Measurements from ENCODE around the gene CFAP61.

CFAP61 gene

DNA sequence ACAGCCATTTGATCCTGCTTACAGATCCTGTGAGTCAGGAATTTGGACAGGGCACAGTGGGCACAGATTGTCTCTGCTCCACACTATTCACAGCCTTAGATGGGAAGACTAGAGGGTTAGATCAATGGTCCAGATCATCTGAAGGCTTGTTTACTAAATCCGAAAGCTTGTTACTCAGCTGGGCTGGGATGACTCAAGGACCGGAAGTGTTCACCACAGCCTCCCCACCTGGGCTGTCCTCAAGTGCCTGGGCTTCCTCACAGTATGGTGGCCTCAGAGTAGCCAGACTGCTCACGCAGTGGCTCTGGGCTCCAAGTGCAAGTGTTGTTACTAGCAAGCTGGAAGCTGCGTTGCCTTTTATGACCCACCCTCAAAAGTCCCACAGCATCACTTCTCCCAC is 240.1 kb downstream of the CFAP61 start:
- Histone ChIP-seq H3K4me2 (no peak overlapping the region), H3K4me3 (IDR thresholded peaks at IDR 0.05; ENCODE audit: insufficient read depth, low read depth, low read length) (no peak overlapping the region), H3K9ac (no peak overlapping the region), H2AFZ (ENCODE audit: low read depth) (no peak overlapping the region), H3K4me1 (ENCODE audit: low read depth, poor library complexity, severe bottlenecking) (no peaks in the 10 kb centered on the region), H4K20me1 (ENCODE audit: insufficient read depth) (no peaks in the 10 kb centered on the region), H3K79me2 (ENCODE audit: insufficient read depth, low read depth) (no peaks in the 10 kb centered on the region), H3K27me3 (ENCODE audit: insufficient read depth, low read depth) (no peaks in the 10 kb centered on the region), H3K27ac (no peak overlapping the region), H3K36me3 (ENCODE audit: insufficient read depth) (no peaks in the 10 kb centered on the region)
- TF ChIP-seq, protein P1, sequence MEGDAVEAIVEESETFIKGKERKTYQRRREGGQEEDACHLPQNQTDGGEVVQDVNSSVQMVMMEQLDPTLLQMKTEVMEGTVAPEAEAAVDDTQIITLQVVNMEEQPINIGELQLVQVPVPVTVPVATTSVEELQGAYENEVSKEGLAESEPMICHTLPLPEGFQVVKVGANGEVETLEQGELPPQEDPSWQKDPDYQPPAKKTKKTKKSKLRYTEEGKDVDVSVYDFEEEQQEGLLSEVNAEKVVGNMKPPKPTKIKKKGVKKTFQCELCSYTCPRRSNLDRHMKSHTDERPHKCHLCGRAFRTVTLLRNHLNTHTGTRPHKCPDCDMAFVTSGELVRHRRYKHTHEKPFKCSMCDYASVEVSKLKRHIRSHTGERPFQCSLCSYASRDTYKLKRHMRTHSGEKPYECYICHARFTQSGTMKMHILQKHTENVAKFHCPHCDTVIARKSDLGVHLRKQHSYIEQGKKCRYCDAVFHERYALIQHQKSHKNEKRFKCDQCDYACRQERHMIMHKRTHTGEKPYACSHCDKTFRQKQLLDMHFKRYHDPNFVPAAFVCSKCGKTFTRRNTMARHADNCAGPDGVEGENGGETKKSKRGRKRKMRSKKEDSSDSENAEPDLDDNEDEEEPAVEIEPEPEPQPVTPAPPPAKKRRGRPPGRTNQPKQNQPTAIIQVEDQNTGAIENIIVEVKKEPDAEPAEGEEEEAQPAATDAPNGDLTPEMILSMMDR (conservative IDR thresholded peaks at IDR 0.05; ENCODE audit: low read depth, low read length), result no peak

DNA sequence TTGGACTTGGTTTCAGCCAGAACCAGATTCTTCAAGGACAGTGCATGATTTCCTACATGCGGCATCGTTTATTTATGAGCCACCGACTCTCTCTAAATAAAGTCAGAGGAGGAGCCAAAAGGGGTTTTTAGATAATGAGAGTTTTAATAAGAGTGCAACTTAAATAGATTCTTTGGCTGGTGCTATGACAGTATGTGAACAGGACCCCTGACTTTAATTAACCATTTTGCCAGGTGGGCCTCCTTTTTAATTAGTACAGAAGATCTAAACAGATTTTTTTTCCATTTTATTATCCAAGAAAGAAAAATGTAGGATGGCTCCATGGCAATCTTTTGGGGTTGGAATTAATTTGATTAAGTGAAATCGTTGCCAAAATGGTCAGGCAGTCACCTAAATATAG is 240.8 kb downstream of the CFAP61 start:
- Histone ChIP-seq H3K79me2 (ENCODE audit: insufficient read depth, low read depth) (no peaks in the 10 kb centered on the region), H3K4me2 (no peak overlapping the region), H3K9ac (no peak overlapping the region), H3K4me1 (ENCODE audit: low read depth, poor library complexity, severe bottlenecking) (no peaks in the 10 kb centered on the region), H2AFZ (ENCODE audit: low read depth) (no peak overlapping the region), H3K36me3 (ENCODE audit: insufficient read depth) (no peaks in the 10 kb centered on the region), H3K4me3 (IDR thresholded peaks at IDR 0.05; ENCODE audit: insufficient read depth, low read depth, low read length) (no peak overlapping the region), H4K20me1 (ENCODE audit: insufficient read depth) (no peaks in the 10 kb centered on the region), H3K27ac (no peak overlapping the region), H3K27me3 (ENCODE audit: insufficient read depth, low read depth) (no peaks in the 10 kb centered on the region)
- TF ChIP-seq, protein P1 (conservative IDR thresholded peaks at IDR 0.05; ENCODE audit: low read depth, low read length), result no peak

DNA sequence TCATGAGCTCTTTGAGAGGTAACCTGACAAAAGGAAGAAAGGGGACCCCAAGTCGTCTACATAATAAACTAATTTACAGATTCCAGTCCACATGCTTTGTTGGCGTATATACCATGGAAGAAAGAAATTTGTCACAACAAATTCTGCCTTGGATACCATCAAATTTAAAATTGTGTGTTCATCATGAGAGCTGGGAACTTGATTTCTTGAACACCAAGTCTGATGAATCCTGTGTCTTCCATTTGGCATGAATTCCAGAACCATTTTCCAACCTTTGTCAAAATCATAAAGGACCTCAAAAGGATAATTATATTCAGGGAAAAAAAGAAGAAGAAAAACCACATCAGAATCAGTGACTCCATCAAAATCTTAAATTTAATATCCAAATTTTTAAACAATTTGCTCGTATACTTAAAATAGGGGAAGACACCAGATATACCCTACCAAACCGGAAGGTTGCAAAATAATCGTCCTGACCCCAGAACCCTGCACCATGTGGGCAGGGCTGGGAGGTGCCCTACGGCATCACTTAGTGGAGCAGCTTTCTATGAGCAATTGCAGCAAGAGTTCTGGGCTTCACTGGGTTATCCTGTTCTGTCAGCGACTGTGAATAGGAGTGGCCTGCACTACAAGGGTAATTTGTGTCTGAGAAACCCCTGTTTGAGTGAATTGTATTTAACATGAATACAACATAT is 241.5 kb downstream of the CFAP61 start:
- H3K4me2 ChIP-seq, result no peak overlapping the region
- no peak overlapping the region for H3K27ac ChIP-seq
- no peak overlapping the region for H2AFZ ChIP-seq (ENCODE audit: low read depth)
- TF ChIP-seq, protein P1 (conservative IDR thresholded peaks at IDR 0.05; ENCODE audit: low read depth, low read length), result no peak
- no peak overlapping the region for H3K4me3 ChIP-seq (IDR thresholded peaks at IDR 0.05; ENCODE audit: insufficient read depth, low read depth, low read length)
- no peak overlapping the region for H3K9ac ChIP-seq
- no peaks in the 10 kb centered on the region for H4K20me1 ChIP-seq (ENCODE audit: insufficient read depth)
- H3K27me3 ChIP-seq (ENCODE audit: insufficient read depth, low read depth), result no peaks in the 10 kb centered on the region
- H3K36me3 ChIP-seq (ENCODE audit: insufficient read depth), result no peaks in the 10 kb centered on the region
- no peaks in the 10 kb centered on the region for H3K79me2 ChIP-seq (ENCODE audit: insufficient read depth, low read depth)
- H3K4me1 ChIP-seq (ENCODE audit: low read depth, poor library complexity, severe bottlenecking), result no peaks in the 10 kb centered on the region

DNA sequence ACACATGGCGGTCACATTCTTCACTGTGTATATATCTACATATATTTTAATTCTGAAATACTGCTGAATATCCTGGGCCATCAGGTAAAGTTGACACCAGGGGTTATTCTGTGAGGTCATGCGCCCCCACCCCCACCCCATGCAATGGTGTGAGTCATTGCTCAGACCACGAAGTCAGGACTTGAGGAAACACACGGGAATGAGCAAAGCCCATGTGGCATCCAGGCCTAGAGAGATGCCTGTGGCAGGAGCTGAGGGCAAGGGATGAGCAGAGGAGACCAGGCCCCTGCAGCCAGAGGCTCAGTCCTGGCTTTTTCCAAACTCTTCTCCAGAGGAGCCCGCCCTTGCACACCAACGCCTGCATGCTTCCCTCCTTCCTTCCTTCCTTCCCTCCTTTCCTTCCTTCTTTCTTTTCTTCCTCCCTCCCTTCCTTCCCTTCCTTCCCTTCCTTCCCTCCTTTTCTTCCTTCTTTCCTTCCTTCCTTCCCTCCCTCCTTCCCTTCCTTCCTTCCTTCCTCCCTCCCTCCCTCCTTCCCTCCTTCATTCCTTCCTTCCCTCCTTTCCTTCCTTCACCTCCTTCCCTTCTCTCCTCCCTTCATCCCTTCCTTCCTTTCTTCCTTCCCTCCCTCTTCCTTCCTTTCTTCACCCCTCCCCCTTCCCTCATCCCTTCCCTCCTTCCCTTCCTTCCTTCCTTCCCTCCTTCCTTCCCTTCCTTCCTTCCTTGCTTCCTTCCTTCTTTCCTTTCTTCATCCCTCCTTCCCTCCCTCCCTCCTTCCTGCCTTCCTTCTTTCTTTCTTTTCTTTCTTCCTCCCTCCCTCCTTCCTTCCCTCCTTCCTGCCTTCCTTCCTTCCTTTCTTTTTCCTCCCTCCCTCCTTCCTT is 243.5 kb downstream of the CFAP61 start:
- Histone ChIP-seq H3K4me2 (no peak overlapping the region), H3K9ac (no peak overlapping the region), H4K20me1 (ENCODE audit: insufficient read depth) (no peaks in the 10 kb centered on the region), H3K27ac (no peak overlapping the region), H3K4me1 (ENCODE audit: low read depth, poor library complexity, severe bottlenecking) (no peaks in the 10 kb centered on the region), H3K27me3 (ENCODE audit: insufficient read depth, low read depth) (no peaks in the 10 kb centered on the region), H3K4me3 (IDR thresholded peaks at IDR 0.05; ENCODE audit: insufficient read depth, low read depth, low read length) (no peak overlapping the region), H3K36me3 (ENCODE audit: insufficient read depth) (no peaks in the 10 kb centered on the region), H3K79me2 (ENCODE audit: insufficient read depth, low read depth) (no peaks in the 10 kb centered on the region), H2AFZ (ENCODE audit: low read depth) (no peak overlapping the region)
- TF ChIP-seq, protein P1 (conservative IDR thresholded peaks at IDR 0.05; ENCODE audit: low read depth, low read length), result no peak

Data from KMS-11 (cell line).